Activated T-cell treated with anti-CD3 and anti-CD28 coated beads, Interleukin-2, amount 50 U/mL, for 1 hour (primary cell): Measurements from ENCODE around the gene TMEM260.
A peak's percentile ranks its signal among the peaks of the same experiment; 100 is the strongest.

Source experiments
- DNase-seq: peaks from one replicate; pipeline ENCODE4 v3.0.0-alpha.2; 2020

Gene TMEM260

DNA sequence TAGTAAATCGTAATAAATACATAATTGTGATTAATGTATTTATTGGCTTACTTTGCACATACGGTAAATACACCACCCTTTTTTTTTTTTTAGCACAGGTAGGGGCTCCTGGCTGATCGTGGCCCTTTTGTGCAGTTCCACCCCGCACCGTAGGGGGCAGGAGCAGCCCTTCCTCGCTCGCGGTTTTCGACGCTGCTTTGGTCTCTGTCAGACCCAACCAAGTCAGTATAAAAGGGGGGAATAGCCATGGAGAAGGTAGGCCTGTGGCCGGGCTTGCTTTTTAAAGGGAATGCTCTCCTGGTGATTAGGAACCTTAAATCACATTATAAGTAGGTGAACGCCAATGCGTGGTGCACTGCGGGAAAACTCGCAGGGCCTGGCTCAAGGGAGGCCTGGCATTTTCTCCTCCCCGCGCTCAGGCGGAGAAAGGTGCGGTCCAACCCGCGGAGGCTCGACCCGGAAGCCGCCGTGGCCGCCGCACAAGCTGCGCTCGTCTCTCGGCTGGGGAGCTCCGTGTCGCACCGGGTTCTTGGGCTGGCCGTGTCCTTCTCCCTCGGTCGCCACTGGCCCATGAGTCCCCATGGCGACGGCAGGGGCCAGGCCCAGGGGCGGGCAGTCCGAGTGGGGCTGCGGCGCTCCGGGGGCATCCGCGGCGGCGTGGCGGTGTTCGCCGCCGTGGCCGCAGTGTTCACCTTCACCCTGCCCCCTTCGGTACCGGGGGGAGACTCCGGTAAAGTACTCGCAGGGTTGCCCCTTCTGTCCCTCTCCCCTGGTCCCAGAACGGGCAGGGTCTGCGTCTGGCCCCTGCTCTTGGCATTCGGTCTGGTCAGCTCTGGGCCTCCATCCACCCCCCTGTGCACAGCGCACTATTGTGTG is at the start of gene TMEM260:
Gene TMEM260 (plus strand): TSS at position 454 of the 876 bp plus-strand sequence. CDS start 117 bp downstream, at position 571.
- peak; percentile 94 for DNase-seq

- DNase-seq: no peak
Measured at GRCh38 chr14:56532546-56532945, 47.1 kb upstream of the TMEM260 start.

DNA sequence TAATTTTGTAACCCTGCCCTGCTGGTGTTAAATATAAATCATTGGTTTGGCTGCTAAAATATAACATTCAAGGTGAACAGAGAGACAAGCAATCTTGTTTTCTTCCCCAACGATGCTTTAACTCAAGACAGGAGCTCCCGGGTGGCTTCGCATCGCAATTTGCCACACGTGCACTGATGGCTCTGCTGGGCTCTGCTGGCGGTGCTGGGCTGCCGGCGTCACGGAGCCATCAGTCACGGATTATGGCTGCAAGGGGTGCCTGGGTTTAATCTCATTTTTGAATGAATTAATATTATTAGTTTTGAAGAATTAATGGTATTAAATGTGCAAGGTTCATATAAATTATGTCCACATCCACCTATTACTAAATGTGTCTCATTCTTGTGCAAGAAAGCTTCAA is 44.9 kb upstream of the TMEM260 start:
- DNase-seq: no peak

DNA sequence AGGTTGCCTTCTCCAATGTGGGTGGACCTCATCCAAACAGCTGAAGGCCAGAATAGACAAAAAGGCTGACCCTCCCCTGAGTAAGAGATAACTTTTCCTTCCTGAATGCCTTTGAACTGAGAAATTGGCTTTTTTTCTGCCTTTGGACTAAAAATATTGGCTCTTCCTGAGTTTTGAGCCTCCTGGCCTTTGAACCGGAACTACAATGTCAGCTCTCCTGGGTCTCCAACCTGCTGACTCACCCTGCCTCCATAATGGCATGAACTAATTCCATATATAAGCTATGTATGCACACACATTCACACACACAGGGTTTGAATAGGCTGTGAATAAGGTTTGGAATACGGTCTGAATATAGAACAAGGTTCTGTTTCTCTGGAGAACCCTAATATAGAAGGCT is 39.7 kb upstream of the TMEM260 start:
- no peak for DNase-seq

DNA sequence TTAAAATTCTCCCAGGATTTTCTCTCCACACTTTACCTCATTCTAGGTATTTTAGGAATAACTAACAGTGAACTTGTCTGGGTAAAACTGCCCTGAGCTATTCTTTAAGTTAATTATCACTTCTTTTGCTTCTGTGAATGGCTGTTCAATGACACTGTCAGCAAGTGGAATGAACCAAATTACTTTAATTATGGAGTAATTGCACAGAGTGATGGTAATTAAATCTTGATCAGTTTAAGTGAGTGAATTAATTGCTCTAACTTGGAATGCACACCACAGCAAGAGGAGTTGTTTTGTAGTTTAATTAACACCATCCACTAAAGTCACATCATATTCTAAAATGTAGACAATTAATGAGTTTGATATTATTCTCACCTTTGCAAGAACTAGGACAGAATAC is 36.2 kb upstream of the TMEM260 start:
- DNase-seq: no peak

DNA sequence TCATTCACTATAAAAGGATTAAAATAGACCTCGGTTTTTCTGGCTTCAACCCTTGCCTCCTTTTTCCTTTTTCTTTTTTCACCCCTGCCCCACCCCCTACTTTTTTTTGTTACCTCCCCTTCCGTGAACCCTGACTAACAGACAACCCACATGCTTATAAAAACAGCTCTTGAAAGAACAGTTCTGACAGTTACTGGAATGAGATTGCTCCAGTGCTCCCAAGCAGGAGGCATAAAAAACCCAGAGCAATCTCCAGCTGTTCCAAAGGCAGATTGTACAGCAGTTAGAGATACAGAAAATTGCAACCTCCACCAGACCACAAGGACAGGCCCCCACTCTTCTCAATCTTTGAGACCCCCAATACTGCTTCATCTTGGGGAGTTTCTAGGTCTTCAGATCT is 29.9 kb upstream of the TMEM260 start:
- no peak for DNase-seq

DNA sequence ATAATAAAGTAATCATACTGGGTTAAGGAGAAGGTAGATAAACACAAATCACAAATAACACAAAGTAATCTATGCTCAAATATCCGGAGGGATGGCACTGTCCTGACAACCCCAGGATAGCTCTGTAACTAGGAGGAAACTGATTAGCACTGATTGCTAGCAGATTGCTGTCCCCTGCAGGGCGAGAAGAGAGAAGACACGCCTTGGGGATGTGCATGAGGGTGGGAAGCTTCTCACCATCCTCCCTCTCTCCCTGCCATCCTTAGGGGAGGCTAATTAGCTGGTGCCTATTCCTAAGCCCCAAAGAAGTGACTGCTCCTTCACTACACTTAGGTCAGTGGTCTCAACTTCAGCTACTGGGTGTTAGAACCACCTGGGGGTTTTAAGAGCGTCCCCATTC is 27.0 kb upstream of the TMEM260 start:
- DNase-seq: no peak

DNA sequence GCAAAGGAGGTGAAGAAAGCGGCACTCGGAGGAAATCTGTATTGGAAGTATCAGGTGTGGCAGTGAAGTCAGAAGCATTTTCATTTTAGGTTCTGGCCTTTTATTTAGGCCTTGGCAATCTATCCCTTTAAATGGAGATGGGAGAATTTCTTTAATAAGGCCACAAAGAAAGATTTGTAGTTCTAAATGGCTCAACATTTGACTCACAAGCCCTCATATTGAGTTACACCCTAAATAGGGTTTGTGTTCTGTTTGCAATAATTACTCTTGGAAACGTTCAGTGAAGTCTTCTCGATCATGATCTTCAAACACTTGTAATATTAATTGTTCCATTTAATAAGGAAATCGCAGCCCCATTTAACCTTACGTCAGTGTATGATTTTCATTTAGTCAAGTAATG is 25.3 kb upstream of the TMEM260 start:
- no peak for DNase-seq

- DNase-seq: no peak
Measured at GRCh38 chr14:56555921-56556570, 23.6 kb upstream of the TMEM260 start.

DNA sequence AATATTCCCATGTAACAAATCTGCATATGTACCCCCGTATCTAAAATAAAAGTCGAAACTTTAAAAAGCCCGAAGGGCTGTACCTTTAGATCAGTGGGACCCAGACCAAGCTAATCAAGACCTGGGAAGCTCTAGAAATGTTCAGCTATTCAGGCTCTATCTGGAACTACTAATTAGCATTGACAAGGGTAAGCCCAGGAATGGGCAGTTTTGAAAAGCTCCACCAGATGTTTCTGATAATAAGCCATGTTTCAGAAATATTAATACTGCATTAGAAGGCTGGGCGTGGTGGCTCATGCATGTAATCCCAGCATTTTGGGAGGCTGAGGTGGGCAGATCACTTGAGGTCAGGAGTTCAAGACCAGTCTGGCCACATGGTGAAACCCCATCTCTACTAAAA is 20.4 kb upstream of the TMEM260 start:
- no peak for DNase-seq

DNA sequence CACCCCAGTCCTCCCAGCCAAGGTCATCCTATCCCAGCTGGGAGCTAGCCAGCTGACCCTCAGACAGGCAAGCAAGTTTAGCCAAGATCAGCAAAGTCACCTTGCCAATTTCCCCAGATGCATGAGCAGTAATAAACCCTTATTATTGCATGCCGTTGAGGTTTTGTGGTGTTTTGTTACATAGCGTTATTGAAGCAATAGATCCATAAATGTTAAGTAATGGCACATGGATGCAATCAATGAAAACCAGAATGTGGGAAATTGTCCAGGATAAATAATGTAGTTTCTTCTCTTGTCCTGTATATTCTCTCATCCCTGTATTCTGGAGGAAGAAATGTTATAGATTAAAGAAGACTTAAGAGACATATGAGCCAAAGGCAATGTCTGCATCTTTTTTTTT is 18.0 kb upstream of the TMEM260 start:
- DNase-seq: no peak

- no peak for DNase-seq
Measured at GRCh38 chr14:56562883-56563282, 16.7 kb upstream of the TMEM260 start.

- no peak for DNase-seq
Measured at GRCh38 chr14:56569174-56569573, 10.4 kb upstream of the TMEM260 start.

GRCh38 chr14:56570295-56570694 is 9.3 kb upstream of the TMEM260 start:
- DNase-seq: no peak

DNA sequence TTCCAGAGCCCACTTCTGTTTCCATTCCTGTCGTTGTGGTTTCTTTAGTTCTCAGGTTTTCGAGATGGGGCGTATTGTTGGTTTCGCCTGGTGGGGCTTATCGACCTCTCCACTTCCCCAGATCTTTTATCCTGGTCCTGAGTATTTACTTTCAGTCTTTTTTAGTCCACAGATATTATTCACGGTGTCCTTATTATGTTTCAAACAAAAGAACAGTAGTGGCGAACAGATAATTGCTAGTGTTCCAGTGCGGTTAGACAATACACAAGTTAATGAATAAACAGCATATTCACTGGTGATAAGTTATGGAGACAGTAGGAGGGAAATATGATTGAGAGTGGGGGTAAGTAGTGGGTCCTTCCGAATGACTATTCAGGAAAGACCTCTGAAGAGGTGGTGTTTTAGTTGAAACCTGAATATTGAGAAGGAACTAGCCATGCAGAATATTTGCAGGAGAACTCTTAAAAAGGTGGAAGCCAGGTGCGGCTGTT is 668 bp downstream of the TMEM260 start:
- DNase-seq: no peak

GRCh38 chr14:56581041-56581727 is 1.6 kb downstream of the TMEM260 start:
- DNase-seq: no peak

- no peak for DNase-seq
Measured at GRCh38 chr14:56585461-56586084, 6.0 kb downstream of the TMEM260 start.

DNA sequence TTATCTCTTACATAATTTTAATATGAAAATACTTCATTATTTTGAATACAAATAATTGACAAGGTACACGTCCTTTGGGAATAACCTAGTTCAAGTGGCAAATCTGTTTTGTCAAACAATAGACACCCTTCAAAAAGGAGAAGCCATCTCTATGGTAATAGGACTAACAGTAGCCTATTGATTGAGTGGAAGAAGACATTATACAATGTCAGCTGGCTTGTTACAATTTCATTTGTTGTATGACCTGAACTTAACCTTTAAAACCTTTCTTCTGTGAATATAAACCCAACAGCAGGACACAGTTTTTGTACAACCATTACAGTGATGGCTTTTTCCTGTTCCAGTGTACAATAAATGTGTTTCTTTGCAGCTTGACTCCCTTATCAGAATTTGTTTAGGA is 8.1 kb downstream of the TMEM260 start:
- DNase-seq: no peak

GRCh38 chr14:56590535-56590960 is 10.9 kb downstream of the TMEM260 start:
- DNase-seq: no peak

- DNase-seq: no peak
Measured at GRCh38 chr14:56592746-56593544, 13.3 kb downstream of the TMEM260 start.

GRCh38 chr14:56594428-56594827 is 14.8 kb downstream of the TMEM260 start:
- DNase-seq: no peak

- no peak for DNase-seq
Measured at GRCh38 chr14:56598519-56598918, 18.9 kb downstream of the TMEM260 start.
